ENCODE results near the gene PUSL1.
A peak's percentile ranks its signal among the peaks of the same experiment; 100 is the strongest.

The PUSL1 gene

DNA sequence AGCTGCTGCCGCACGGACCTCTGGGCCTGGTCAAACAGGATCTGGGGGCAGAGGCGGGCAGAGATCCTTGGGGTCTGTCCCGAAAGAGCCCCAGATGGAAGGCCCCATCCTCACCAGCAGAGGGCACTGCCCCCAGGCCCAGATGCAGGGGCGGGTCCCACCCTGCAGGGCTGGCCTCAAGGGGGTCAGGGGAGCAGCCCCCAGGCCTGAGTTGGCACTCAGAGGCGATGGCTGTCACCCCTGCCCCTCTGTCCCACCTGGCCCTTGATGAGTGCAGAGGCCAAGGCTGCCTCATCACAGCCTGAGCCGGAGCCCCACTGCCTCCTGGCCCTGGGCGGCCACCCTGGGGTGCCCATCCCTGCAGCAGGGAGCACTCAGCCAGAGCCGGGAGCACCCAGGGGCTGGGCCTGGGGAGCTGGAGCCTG is 6.4 kb upstream of the PUSL1 start:
- H3K4me3 ChIP-seq (ENCODE audit: low read depth, low read length), result no peak overlapping the region
- TF ChIP-seq CTCF (IDR thresholded peaks at IDR 0.05; ENCODE audit: borderline replicate concordance, insufficient read depth, low read depth, low read length), result peak; percentile 63

DNA sequence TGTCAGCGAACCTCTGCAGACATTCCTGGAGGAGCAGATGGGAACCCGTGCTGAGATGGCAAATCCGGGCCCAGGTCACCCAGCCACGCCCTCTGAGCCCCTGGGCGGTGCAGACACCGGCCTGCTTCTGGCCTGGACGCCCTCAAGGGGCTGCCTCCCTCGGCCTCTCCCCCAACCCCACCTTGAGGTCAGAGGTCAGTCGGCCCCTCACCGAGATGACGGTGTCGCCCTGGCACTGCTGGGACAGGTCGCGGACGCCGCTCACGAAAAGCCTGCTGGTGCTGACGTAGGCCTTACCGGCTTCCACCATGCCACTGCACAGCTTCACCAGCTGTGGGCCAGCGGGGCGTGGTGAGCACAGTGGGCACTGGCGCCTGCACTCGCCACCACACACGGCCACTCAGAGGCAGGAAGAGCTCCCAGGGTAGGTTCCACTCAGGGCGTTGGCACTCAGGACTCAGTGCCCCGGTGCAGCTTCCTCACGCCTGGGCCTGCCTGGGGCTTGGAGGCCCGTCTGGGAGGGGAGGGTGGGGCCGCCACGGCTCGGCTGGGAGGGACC is 5.4 kb upstream of the PUSL1 start:
- H3K4me3 ChIP-seq (ENCODE audit: low read depth, low read length), result no peak overlapping the region
- TF ChIP-seq CTCF (IDR thresholded peaks at IDR 0.05; ENCODE audit: borderline replicate concordance, insufficient read depth, low read depth, low read length), result no peak

DNA sequence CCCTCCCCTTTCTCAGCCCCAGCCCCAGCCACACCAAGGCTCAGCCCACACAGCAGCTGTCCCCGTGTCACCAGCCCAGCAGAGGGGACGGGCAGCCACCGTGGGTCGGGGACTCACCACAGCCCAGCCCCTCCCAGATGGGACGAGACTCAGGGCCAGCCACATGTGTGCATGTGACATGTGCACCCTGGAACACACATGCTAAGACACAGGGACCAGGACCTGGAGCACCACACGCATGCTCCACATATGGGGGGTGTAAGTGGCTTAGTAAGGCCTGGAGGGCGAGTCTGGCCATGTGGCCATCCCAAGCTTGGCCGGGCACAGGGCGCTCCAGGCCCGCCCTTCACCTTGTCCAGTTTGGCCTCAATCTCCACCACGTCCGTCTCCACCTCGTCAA is 4.7 kb upstream of the PUSL1 start:
- no peak for TF ChIP-seq CTCF (IDR thresholded peaks at IDR 0.05; ENCODE audit: borderline replicate concordance, insufficient read depth, low read depth, low read length)
- H3K4me3 ChIP-seq (ENCODE audit: low read depth, low read length), result no peak overlapping the region

DNA sequence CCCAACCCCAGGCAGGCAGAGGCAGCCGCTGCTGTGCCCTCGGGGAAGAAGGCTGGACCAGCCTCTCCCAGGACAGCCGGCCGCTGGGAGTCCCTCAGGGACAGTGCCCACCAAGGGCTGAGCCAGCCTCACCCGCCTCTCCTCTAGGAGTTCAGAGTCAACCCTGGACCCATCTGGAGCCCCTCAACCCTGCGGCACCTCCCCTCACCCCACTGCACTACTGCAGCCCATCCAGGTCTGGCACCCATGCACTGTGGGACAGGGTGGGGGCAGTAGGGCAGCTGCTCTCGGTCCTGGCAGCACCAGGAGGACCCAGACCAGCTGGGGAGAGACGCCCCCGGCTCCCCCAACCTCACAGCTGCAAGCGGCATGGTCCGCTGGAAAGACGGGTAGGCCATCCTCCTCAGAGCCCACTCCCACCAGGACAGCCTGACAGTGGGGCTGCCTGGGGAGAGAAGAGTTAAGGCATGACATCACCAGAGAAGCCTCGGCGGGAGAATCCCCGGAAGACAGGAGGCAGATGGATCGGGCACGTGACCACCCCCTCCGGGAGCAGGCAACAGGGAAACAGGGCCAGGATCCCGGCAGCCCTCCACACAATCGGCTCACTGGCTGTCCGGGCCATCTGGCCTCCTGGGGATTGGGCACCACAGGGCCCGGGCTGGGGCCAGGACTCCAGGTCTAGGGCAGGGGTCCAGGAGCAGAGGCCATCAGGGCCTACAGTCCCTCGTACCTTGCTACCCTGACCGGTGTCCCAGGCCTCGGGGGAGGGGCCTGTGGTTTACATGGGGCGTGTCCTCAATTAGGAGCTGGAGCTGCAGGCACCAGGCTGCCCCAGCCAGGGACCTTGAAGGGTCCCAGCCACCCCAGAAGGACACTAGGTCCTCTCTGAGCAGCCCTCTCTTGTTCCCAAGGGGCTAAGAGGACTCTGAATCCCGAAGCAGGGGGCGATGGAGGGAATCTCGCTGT is 3.8 kb upstream of the PUSL1 start:
- H3K4me3 ChIP-seq (ENCODE audit: low read depth, low read length), result peak overlapping the region; percentile 41

GRCh38 chr1:1305300-1306069 is 2.9 kb upstream of the PUSL1 start:
- H3K4me3 ChIP-seq (ENCODE audit: low read depth, low read length), result peak overlapping the region; percentile 41
- peak; percentile 39 for TF ChIP-seq CTCF (IDR thresholded peaks at IDR 0.05; ENCODE audit: borderline replicate concordance, insufficient read depth, low read depth, low read length)

More for the DNA sequence above, 3.8 kb upstream of the PUSL1 start:
- no peak for TF ChIP-seq CTCF (IDR thresholded peaks at IDR 0.05; ENCODE audit: borderline replicate concordance, insufficient read depth, low read depth, low read length)

GRCh38 chr1:1306070-1306660 is 2.2 kb upstream of the PUSL1 start:
- TF ChIP-seq CTCF (IDR thresholded peaks at IDR 0.05; ENCODE audit: borderline replicate concordance, insufficient read depth, low read depth, low read length), result peak; percentile 37; the same call in 1 of the 2 replicates
- peak overlapping the region; percentile 41 for H3K4me3 ChIP-seq (ENCODE audit: low read depth, low read length)
